Measurements from ENCODE around the gene SGSH.

- TF ChIP-seq EZH2 (IDR thresholded peaks at IDR 0.05; ENCODE audit: insufficient read depth, poor library complexity, severe bottlenecking) (no peak), EZH2phosphoT487 (IDR thresholded peaks at IDR 0.05; ENCODE audit: insufficient read depth, low read depth) (no peak)
Observed at GRCh38 chr17:80173126-80173525, 47.0 kb downstream of the SGSH start.

Data from GM23248 (cell line).